GM18526 (cell line): Measurements from ENCODE around the gene COL20A1.

Experiments used
- POLR2A ChIP-seq: IDR thresholded peaks from 3 replicates; pipeline ENCODE4 v1.6.1; 2011; ENCODE audit not compliant: insufficient read length; ENCODE audit errors: extremely low read depth

Gene COL20A1

DNA sequence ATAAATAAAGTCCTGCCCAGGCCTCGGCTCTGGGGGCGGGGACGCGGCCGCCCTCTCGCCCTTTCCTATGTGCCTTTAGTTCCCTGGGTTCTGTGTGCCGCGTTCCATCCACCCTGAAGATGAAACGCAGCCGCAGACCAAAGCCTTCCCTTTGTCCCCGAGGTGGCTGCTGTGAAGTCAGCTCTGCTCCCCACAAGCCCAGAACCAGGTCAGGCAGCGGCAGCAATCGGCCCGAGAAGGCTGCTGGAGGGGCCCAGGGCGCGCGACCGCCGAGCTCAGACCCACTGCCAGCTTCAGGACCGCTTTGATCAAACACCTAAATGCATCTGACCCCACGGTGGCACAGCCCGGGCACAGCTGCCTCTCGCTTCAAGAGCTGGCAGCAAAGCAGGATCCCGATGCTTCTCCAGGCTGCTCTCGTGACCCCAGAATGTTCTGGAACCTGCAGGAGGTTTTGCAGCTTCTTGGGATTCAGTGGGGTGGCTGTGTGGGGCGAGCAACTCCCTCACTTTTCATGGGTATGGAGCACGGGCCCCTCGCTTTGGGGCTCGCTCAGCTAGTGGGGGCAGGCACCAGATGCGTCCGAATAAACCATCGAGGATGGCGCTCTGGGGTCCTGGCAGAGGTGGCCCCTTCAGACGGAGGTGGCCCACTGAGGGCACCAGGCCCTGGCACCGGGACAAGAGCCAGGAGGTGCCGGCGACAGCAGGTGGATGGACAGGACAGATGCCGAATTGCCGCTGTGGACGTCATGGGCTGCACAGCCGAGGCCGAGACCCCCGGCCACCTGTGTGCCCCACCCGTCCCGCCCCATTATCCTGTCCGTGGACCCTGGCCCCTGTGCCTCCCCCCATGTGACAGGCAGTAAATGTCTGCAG, 55.2 kb downstream of the COL20A1 start:
- TF ChIP-seq POLR2A, result no peak

DNA sequence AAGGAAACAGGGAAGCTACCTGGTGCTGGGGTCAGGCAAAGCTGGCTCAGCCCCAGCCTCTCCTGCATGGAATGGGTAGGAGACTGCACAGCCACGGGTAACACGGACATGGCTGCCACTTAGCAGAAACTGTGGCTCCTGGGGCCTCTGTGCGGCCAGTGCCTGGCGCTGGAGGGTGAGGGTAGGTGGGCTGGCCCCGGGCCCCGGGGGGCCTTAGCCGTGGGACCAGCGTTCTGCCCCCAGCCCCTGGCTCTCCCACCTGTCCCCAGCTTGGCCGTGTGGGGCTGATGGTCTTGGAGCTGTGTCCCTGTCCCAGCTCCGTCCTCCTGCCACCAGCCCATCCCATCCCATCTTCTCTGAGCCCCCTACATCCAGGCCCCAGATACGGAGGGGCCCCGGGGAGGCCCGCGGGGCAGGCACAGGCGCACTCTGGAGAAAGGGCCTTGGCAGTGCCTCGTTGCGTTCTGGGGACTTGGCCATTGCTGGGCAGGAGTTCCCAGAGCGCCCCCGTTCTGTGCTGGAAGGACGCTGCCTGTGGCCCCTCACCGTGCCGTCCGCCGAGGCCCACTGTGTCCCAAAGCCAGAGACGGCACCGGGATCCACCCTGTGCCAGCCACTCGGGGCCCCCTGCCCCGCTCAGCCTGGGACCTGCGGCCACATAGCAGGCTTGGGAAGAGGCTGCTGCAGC, 56.0 kb downstream of the COL20A1 start:
- no peak for TF ChIP-seq POLR2A

DNA sequence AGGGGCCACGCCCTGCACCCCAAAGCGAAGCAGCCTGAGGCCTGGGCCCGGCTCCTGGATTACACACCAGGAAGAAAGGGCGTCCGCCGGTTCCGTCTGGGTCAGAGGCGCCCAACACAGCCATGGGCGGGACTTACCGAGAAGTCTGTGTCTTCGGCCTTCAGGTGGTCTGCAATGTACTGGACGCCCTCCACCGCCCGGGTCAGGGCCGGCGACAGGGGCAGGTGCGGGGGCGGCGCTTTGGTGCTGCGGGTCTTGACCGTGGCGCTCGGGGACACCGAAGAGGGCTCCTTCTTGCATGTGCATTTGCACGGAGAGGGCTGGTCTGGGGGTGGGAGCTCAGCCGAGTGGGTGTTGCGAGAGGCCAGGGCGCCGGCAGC, 56.5 kb downstream of the COL20A1 start:
- no peak for TF ChIP-seq POLR2A

DNA sequence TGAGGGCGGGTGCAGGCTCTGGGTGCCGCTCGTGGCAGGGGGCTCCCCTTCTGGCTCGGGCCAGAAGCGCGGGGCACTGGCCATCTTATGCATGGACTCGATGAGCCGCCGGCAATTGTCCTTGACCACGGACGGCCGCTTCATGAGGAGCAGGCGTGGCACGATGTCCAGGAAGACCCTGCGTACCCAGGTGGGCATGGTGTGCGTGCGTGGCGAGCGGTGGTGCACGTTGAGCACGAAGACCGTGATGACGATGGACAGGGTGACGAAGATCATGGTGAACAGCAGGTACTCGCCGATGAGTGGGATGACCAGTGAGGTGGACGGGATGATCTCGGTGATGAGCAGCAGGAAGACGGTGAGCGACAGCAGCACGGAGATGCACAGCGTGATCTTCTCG, 57.2 kb downstream of the COL20A1 start:
- no peak for TF ChIP-seq POLR2A

DNA sequence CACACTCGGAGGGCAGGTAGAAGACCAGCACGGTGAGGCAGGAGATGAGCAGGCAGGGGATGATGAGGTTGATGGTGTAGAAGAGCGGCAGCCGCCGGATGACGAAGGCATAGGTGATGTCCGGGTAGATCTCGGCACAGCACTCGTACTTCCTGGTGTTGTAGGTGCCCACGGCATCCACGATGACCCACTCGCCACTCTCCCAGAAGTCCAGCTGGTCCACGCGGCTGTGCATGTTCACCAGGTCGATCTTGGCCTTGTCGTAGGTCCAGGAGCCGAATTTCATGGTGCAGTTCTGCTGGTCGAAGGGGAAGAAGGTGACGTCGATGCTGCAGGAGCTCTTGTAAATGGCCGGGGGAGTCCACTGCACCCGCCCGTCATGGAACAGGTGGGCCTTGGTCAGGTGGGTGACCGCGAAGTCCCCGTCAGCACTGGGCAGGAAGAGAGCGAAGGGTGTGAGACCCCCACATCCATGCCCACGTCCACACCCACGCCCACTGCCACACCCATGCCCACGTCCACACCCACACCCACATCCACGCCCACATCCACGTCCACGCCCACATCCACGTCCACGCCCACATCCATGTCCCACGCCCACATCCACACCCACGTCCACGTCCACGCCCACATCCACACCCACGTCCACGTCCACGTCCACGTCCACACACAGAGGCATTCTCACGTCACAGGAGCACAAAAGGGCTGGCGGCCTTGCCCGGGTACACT, 57.8 kb downstream of the COL20A1 start:
- no peak for TF ChIP-seq POLR2A

DNA sequence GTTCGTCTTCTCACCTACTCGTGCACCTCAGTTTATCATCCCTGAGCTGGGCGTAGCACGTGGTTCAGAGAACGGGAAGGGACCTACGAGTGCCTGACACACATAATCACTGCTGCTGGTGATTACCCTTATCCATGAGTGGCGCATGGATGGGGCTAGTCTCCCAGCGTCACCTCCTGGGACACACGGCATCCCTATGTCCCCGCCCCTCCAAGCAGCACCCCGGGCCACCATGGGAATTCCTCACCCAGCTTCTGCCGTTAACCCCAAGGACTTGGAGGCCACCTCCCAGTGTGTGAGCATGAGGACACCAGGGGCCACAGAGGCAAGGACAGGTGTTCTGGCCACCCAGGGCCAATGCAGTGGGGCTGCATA, 58.3 kb downstream of the COL20A1 start:
- TF ChIP-seq POLR2A, result no peak

DNA sequence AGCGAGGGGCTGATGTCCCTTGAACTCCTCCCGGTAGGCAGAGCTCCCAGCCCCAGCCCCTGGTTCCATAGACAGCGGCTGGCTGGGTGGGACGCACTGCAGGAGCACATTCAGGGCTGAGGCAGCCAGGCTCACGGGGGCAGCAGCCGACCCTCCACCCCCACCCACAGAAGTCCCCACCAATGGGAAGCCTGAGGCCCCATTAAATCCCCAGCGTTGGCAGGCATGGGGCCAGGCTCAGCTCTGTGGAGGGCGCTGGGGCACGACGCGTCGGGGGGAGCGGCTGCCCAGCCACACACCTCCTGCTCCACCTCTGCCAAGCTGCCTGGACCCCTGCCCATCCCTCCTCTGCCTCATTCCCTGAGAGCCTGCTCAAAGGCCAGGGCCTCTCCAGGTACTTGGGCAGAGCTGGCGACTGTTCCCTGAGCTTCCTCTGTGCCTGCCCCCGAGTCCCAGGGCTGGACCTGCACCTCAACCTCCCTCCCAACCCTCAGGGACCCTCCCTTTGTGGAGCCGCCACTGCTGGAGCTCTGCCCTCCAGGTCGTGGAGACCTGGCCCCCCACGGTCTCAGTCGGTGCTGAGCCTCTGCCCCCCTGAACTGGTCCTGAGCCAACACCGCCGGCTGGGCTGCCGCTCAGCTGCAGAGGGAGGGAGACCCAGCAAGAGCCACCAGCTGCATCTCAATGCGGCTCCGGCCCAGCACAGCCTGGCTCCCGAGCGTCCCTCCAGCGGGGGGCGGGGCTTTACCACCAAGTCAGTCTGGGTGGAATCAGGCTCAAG, 59.0 kb downstream of the COL20A1 start:
- no peak for TF ChIP-seq POLR2A

DNA sequence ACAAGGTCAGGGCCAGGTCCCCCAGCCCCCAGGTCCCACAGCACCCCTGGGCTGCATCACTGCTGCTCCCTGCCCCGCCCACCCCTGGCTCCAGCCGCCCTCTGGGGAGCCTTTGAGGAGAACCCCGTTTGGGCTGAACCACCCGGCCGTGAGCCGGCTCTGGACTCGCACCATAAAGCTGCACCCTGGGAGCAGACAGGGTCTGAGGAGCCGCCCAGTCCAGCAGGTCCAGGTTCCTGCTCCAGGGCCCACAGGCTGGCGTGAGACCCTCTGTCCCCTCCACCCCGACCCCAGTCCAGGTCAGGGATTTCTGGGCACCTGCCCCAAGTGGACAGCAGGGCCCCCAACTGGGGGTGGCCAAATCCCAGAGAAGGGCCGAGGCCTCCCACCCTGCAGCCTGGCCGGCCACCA, 59.8 kb downstream of the COL20A1 start:
- TF ChIP-seq POLR2A, result no peak

DNA sequence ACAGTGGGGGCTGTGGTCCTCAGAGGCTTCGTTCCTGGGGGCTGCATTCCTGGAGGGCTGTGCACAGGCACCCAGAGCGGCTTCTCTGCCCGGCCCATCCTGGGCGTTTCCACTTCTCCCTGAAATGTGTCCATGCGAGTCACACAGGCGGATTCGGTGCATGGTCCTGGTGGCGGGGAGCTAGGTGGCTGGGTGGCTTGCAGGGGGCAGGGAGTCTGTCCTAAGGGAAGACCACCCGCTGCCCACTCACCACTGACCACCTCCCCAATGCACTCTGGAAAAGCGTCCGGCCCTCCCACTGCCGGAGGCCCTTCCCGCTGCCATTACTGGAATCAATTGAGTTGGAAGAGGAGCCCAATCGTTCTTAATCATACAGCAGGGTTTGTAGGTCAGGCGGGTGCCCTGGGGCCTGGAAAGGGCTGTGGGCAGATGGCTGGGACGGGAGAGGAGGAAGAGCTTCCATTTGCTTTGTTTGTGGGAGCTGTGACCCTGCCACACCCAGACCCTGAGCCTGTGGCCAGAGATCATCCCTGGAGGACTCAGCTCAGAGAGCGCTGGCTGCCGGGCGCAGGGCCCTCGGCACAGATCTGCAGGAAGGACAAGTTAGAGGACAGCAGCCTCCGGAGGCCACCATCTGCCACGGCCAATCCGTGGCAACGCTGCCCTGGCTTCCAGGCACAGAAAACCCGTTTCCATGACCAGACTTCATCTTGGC, 61.8 kb downstream of the COL20A1 start:
- TF ChIP-seq POLR2A, result no peak

DNA sequence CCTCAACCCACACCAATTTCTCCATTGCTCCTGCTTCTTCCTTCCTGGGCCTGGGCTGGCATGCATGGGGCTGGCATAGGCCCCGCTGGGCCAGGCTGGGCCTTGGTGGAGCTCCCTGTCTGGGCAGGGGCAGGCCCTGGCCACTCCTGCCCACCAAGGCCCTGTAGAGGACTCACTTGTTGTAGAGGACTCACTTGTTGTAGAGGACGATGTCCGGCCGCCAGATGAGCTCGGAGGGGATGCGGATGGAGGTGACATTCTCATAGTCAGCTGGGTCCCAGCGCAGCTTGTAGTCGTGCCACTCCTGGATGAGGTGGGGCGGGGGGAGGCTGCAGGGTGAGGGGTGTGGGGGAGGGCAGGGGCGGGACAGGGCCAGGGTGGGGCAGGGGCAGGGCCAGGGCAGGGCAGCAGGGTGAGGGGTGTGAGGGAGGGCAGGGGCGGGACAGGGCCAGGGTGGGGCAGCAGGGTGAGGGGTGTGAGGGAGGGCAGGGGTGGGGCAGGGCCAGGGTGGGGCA, 62.9 kb downstream of the COL20A1 start:
- TF ChIP-seq POLR2A, result no peak

DNA sequence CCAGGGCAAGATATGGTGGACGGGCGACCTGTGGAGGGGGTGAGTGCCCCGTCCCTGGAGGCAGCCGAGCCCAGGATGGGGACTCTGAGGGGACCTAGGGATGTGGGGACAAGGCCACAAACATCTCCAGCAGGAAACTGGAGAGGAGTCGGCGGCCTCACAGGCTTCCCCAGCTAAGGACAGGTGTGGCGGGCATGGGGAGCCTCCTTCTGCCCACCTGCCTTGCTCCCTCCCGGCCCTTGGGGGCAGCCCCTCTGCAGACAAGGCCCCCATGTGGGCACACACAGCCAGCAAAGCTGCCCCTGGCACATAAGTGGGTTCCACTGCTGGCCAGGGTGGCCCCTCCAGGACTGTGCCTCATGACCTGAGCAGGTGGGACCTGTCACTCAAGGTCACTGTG, 63.5 kb downstream of the COL20A1 start:
- TF ChIP-seq POLR2A, result no peak

DNA sequence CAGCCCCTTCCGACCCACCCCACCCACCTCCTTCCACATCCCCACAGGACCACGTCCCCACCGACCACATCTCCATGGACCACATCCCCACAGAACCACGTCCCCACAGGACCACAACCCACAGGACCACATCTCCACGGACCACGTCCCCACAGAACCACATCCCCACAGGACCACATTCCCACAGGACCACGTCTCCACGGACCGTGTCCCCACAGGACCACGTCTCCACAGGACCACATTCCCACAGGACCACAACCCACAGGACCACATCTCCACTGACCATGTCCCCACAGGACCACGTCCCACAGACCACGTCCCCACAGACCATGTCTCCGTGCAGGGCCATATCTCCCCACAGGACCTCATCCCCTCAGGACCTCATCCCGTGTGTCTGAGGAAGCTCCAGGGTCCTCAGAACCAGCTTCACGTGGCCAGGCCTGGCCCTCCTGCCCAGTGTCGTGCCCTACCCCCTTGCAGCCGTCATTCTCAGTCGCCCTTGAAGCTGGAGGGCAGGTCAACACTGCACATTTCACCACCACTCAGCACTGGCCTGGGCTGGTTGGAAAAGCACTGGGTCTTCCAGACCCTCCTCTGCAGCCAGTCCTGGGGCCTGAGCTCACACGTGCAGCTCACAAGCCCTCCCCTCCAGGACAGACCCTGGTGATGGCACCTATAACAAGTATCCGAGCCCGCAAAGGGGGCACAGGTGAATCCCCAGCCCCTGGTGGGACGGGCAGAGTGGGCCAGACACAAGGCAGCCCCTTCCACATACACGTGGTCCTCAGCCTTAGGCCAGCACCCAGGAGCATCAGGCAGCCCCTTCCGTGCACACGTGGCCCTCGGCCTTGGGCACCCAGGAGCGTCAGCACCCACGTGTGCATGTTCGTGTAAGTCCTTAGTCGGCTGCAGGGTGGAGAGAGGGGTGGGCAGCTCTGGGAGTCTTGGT, 64.2 kb downstream of the COL20A1 start:
- no peak for TF ChIP-seq POLR2A
